Fibroblast of mammary gland (primary cell): Measurements from ENCODE around the gene GTF3C1.

Source experiments
- DNase-seq: peaks from one replicate; pipeline ENCODE4 v3.0.0-alpha.2; 2010; ENCODE audit warnings: low read depth
- H3K4me3 ChIP-seq: 2 replicates; pipeline ENCODE4 v1.5.1; 2011; ENCODE audit warnings: low read depth, mild to moderate bottlenecking, low read length, moderate library complexity; ENCODE audit not compliant: control insufficient read depth
- CTCF ChIP-seq: conservative IDR thresholded peaks from 2 replicates; pipeline ENCODE4 v1.5.1; 2011; ENCODE audit warnings: low read depth, low read length, inconsistent platforms; ENCODE audit not compliant: control insufficient read depth, insufficient read depth

The GTF3C1 gene

GRCh38 chr16:27549464-27549745 is 308 bp downstream of the GTF3C1 start:
- TF ChIP-seq CTCF = no peak
- H3K4me3 ChIP-seq = peak overlapping the region; percentile 80
- no peak for DNase-seq

- no peak overlapping the region for H3K4me3 ChIP-seq
- TF ChIP-seq CTCF = no peak
- DNase-seq = no peak
Observed at GRCh38 chr16:27547851-27548250, 1.9 kb downstream of the GTF3C1 start.

DNA sequence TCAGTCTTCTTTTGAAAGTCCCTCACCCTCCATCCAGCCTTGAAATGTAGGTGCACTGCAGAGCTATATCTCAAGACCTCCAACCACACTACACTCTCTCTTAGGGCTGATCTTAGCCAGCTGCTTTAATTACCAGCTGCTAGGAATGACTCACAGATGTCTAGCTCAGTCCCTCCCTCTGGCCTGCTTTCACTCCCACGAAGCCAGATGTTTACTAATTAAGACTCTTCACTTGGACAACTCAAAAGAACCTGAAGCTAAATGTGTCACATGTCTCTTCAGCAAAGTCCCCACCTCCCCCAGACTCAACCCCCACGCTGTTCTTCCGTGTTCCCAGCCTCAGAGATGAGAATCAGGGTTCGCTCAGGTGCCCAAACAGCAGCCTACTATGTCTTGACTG is 2.6 kb downstream of the GTF3C1 start:
- no peak for TF ChIP-seq CTCF
- DNase-seq = peak; percentile 87
- no peak overlapping the region for H3K4me3 ChIP-seq

GRCh38 chr16:27544671-27545070 is 5.0 kb downstream of the GTF3C1 start:
- TF ChIP-seq CTCF = no peak
- no peak overlapping the region for H3K4me3 ChIP-seq
- DNase-seq = no peak

GRCh38 chr16:27543801-27544200 is 5.9 kb downstream of the GTF3C1 start:
- no peak for TF ChIP-seq CTCF
- no peak overlapping the region for H3K4me3 ChIP-seq
- peak; percentile 33 for DNase-seq

GRCh38 chr16:27539636-27540035 is 10.1 kb downstream of the GTF3C1 start:
- no peak for DNase-seq
- no peak overlapping the region for H3K4me3 ChIP-seq
- TF ChIP-seq CTCF = no peak

DNA sequence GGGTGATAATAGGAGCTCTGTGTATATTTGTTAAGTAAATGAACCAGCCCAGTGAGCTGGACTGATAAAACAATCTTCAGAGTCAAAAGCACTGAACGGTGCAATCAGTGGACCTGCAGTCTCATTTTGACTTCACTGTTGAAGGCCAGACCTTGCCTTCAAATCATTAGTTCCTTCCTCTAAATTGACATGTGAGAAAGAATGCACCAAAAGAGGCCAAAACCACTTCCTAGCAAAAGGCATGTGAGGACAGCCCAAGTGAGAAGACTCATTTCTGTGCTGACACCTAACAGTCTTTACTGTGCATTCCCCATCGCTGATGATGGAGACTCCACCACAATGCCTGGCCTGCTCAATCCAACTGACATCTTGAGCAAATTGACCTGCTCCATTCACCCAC is 10.6 kb downstream of the GTF3C1 start:
- TF ChIP-seq CTCF = no peak
- H3K4me3 ChIP-seq = no peak overlapping the region
- DNase-seq = peak; percentile 10
